KBM-7 (cell line): ENCODE measurements around the gene ACACA.

Experiments used
- DNase-seq: peaks from one replicate; pipeline ENCODE4 v3.0.0-alpha.2; 2015
- in situ Hi-C: fragments of 300-500 bp; cut with MboI; formaldehyde crosslinking; loops from 2 replicates; pipeline ENCODE4 v1.14.3; 2020; ENCODE audit warnings: low sequenced_read_pairs, low pct_unique_long_range_greater_than_20kb, mixed read lengths

The ACACA gene

DNA sequence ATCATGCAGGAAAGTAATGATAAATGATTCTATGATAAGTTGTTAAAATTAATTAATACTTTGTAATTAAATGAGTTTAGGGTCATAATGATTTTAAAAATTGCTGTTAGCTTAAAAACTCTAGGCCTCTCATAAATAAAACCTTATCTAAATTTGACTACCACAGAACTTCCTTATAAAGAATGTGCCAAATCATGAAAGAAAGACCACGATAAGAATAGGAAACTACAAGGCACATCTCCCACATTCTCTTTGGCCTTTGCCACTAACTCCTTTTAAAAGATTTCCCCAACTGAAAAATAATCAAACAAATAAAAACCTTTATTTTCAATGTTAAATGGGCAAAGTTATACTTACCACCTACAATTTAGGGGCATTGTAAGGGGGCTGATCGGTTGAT is 195.5 kb downstream of the ACACA start:
- no peak for DNase-seq
- in situ Hi-C loops, result no loop called here

DNA sequence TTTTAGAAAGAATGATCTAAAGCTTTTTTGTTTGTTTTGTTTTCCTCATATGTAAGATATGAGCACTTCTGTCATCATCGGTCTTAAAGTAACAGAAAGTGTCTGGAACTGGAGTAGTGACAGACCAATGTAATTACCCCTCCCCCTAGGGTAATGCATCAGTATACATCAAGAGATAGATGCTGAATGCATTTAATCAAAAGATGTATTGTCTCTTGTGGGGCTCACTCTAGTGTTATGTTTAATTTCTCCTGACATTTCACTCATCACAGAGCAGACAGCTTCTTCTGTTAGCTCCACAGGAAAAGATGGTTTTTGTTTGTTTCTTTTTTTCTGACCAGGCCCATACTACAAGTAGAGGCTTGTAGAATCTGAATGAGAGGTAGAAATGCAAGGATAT is 199.5 kb downstream of the ACACA start:
- in situ Hi-C loops, result no loop called here
- no peak for DNase-seq

DNA sequence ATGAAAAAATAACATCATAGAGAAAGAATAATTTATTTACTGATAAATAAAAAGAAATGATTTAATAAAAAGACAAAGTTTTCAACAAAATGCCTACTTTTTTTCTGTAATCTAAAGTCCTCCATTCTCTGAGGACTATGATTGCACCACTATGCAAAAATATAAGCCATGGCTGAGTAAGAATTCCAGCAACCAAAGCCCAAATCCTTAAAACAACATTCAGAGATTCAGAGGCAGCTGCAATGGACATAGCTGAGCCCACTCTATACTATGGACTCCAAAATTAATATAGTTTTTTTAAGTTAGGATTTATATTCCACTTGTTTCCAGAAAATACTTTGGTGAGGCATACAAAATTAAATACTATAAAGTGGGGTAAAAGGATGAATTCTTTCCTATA is 200.3 kb downstream of the ACACA start:
- DNase-seq, result no peak
- in situ Hi-C loops, result no loop called here

DNA sequence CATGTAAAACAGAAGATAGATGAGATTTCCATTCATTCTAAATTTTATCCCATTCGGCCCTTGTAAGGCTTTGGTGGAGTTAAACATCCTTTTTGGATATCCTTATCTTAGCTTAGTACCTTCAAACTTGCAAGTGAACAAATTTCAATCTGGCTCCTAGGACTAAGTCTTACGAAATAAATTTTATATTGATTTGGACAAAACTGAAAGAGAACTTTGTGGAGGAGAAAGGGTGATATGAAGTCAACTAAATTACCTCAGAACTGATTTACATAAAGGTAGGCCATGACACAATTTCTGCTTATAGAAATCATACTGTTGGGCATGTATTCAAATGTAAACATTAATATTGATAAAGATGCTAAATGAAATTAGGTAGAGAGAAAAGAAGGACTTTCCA is 206.1 kb downstream of the ACACA start:
- DNase-seq, result no peak
- in situ Hi-C loops, result no loop called here

DNA sequence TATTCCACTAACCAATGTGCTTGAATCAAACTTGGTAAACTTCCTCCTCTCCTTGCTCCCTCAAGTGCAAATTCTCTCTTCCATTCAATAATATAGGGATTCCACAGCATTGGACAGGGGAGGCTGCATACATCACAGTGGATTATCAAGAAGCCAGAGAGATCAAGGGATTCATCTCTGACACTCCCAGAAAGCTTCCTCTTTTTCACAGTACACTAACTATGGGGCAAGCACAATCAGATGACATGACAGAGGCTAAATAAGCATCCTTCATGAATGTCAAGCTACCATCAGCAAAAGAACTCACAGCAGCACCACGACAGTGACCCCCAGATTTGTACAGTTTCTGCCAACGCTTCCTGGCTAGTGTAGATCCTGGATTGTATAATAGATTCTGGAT is 209.3 kb downstream of the ACACA start:
- DNase-seq, result peak; percentile 35
- in situ Hi-C loops, result no loop called here

DNA sequence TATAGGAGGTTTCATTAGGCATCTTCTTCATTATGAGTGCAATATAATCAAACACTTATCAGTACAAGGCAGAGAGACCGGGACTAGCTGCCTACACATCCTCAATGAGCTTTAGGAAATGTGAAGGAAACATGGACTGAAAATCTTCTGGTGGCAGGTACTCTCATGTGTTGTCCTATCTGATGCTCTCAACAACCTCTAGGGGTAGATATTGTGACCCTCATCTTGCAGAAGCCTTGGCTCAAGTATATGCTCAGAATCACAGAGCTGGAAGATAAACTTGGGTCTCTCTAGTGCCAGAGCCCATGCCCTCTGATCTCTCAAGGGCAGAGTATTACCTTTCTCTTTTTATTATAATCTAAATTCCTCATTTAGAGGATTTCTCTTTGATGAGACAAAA is 212.4 kb downstream of the ACACA start:
- DNase-seq, result no peak
- in situ Hi-C loops, result no loop called here

DNA sequence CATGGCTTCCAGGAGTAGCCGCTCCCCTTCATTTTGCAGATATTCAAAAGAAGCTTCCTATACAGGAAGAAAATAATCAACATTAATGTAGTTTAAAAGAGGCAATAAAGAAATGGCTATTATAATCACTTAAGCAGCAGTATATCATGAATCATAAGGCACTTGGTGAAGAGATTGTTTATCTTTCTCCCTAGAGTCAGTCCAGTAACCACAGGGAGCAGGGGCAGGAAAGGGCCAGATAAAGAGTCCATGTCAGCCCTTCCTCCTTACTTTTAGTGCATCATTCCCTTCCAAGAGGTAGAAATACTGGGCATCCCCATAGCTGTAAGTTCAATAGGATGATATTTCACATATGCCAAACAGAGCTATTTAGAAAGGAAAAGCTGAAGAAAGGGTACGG is 215.4 kb downstream of the ACACA start:
- in situ Hi-C loops, result no loop called here
- no peak for DNase-seq

DNA sequence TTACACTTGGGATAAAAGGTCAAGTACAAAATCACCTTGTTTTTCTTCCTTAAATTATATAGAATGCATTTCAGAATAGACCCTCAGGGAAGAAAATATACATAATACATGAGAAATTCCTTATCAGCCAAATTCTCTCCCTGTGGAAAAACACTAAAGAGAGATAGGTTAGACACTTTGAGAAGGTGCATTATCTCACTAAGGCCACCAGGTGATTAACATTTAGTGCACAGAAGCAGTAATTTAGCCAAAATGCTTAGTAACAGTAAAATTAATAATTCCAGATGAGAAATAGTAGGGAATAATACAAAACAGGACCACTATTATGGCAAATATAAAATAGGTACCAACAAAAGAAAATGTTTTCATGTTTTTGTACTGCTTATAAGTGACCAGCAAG is 216.1 kb downstream of the ACACA start:
- DNase-seq, result no peak
- in situ Hi-C loops, result no loop called here

DNA sequence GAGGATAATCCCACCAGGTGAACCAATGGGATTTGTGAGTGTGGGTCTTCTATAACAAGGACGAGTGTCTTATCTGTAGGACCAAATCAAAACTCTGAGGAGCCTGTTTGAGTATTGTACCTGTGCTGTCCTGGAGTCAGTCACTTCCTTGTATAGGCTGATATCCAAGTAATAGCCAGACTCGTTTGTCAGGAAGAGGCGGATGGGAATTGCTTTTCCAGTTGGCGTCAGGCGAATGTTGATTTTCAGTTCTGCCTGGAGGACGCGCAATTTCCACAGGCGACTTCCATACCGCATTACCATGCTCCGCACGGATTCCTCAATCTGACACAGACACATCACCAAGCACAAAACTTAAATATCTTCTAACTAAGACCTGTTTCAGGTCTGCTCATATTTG is 218.5 kb downstream of the ACACA start:
- no peak for DNase-seq
- in situ Hi-C loops, result no loop called here

DNA sequence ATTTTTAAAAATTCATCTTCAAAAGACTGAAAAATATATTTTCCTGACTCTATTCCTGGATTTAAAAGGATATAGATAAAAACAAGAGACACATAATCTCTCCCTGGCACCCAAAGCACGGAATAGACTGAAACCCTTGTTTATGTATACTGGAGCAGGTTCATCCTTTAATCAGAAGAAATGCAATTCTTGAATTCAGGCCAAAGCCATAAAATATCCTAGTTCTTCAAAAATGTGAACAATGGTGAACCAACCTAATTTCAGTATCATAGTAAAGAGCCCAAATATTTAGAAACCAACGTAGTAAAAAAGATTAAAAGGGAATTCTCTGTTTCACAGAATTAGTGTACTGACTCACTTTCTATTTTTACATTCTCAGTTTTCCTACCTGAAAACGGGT is 219.4 kb downstream of the ACACA start:
- in situ Hi-C loops, result no loop called here
- DNase-seq, result no peak

DNA sequence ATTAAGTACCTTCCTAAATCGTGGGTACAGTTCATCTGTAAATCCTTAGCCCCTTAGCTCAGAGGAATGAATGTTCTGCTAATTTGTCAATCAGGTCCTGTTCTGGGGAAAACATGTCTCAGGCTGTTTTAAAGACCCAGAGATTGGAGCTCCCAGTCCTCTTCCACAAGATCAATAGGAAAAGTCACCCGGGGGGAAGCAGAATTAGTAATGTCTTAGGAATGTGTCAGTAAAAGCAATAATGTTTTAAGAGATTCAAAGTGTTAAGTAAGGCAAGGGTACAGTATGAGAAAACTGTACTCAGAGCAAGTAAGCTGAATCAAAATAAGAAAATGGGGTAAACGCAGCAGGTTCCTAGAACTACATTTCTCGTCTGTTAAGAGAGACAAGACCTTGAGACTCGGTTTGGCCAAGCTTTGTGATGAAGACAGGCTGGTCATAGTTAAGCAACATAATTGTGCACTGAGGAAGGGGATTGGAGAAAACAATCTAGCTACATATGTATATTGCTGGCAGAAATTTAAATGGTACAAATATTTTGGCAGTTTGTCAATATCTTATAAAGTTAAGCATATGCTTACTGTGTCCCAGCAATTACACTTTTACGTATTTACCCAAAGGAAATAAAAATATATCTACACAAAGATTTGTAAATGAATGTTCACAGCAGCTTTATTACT is 223.7 kb downstream of the ACACA start:
- in situ Hi-C loops, result no loop called here
- no peak for DNase-seq

DNA sequence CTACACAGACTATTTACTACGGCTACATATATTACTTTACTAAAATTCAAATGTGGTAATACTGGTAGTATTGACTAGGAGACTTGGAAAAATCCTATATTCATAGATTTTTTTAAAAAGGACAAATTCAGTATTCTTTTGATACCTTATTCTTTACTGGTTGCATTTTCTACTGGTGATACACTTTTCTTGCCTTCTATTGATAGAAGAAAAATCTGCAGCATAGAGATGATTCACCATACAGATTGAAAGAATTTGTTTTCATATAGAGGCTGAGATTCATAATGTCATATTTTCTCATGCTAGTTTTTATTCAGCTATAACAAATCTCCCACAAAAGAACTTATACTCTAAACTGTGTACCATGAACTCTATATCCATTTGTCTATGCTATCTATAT is 226.3 kb downstream of the ACACA start:
- in situ Hi-C loops, result no loop called here
- no peak for DNase-seq

DNA sequence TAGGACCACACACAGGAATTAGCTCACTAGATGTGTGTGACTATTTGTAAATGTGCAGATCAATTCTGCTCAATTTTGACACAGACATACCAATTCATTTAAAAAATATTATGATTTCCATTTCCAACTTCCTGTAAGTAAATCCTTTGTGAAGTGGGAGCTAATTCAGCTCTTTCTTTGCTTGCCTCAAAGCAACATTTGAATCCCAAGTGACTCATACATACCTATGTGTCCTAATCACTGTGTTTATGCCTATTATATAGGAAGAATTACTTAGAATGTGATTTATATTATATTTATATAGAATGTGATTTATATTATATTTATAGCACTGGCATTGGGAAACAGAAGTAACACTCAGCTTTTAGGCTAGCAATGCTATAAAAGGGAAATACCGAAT is 226.7 kb downstream of the ACACA start:
- in situ Hi-C loops, result no loop called here
- no peak for DNase-seq

DNA sequence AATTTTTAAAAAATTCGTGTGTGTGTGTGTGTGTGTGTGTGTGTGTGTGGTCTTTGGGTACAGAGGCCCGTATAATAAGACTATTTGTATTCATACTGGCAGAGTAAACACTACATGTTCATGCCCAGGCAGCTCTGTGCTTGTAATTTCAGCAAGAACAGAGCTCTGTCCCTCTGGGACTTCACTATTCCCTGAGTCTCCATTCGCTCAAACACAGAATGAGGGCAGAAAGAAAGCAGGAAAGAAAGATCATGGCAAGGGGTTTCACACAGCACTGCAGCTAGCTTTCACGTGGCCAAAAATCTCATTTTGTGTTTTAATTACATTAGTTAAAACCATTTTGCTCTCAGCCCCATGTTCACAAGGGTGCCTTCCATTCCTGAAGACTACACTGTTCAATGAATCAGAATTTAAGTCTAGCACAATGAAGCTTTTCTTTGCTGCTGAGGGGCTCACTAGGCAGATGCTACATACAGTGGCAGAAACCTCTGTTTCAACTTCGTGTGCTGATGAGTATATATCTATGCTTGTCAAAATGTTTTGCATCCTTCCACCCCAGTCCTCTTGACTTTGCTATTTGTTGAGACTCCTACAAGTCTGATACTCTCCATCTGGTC is 229.3 kb downstream of the ACACA start:
- DNase-seq, result no peak
- in situ Hi-C loops, result no loop called here

DNA sequence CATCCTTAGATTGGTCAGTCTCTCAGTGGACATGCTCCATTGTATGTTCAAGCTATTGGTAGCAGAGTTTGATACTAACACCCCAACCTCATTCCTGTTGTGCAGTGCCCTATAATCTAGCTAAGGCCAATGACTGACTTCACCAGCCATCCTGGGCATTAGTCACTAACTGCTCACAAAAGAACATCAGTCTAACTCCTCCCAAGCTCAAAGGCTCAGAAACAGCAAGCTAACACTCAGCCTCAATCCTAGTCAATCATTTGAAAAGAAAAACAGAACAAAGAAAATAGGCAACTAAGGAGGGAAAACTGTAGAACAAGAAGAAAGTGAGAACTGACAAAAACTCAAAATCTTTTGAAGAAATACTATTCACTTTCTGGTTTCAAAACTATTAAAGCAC is 229.9 kb downstream of the ACACA start:
- in situ Hi-C loops, result no loop called here
- no peak for DNase-seq

DNA sequence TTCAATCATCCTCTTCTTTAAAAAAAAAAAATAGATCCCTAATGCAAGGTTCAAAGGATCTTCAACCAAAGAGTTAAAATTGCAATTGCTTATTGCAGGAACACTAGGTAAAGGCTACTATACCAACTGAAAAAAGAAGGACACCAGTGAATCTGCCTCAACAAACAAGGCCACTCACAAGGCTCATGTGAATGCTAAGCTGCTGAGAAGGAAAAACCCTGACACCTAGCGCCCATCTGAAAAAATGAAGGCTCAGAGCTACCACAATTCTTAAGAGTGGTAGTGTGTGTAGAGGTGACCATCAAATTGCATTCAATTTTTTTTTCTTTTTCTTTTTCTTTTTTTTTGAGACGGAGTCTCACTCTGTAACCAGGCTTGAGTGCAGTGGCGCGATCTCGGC is 232.4 kb downstream of the ACACA start:
- DNase-seq, result no peak
- in situ Hi-C loops, result no loop called here

DNA sequence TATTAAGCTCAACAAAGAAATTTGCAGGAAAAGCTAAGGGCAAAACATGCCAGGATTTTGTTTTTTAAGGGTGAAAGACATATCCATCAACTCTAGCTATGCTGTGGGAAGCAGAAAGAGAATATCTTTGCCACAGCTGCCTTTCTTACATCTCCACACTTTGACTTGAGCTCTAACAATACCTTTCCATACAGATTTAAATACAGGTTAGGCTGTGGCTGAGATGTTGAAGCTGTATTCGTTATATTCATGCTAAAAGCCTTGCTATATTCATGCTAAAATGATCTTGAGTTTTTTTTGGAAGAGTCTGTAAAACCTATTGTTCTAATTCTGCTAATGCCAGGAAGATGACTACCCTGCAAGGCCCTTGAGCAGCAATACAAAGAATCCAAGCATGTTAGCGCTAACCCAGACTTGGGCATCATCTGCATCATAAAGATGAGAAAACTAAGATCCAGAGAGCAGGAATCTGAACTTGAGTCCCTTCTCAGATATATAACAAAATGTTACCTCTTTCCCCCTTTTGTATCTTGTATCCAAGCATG is 235.7 kb downstream of the ACACA start:
- in situ Hi-C loops, result no loop called here
- no peak for DNase-seq

DNA sequence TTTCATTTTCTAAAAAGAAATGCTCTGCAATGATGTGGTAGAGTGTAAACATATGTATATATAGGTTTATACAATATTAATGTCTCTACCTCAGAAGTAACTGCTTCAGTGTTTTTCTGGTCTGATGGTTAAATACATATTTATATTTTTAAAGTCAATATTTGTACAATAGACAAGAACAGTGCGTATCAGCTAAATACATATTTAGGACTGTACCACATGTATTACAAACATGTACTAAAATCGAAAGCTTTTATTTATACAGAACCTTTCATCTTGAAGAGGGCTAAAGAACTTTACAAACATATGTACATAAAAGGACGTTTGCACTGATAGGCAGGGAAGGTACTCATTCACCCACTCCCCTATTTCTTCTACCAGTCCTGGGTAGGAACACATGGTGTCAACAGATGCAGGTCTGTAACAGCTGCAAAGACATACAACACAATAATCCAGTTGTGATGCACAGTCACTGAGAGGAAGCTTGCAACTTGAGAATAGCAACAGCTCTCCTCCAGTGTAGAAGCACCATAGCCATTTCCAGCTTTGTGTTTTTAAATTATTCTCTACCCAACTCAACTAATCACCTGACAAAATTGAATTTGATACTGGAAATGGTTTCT is 237.8 kb downstream of the ACACA start:
- no peak for DNase-seq
- in situ Hi-C loops, result no loop called here

DNA sequence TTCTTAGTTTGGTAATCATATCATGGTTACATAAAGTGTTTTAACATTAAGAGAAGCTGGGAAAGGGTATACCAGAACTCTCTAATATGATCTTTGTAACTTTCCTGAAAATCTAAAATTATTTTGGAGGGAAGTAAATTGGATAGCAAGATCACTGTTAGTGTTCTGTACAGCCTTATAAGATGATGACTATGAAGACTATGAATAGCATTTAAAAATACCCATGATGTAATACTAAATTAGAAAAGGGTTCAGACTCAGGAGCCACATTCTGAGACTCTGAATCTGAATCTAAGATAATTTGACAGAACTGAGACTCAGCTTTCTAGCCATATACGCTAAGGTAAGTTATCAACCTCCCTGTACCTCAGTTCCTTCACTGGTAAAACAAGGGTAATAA is 238.9 kb downstream of the ACACA start:
- in situ Hi-C loops, result no loop called here
- DNase-seq, result no peak

DNA sequence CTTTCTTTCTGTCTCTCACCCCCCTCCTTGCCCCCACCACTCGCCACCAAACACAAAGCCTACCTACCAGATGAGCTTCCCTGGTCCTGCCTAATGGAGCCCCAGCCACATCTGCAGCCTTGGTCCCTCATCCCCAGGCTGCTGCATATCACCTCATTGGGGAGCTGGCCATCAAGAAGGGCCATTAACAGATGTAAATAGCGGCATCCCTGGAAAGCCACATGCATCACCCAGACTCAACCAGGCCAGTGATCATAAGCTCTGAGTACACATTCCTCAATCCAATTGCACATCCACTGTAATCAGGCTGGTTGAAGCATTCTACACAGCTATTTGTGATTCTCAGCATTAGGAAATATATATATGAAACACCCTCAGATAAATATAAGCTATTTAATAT is 242.6 kb downstream of the ACACA start:
- DNase-seq, result no peak
- in situ Hi-C loops, result no loop called here

DNA sequence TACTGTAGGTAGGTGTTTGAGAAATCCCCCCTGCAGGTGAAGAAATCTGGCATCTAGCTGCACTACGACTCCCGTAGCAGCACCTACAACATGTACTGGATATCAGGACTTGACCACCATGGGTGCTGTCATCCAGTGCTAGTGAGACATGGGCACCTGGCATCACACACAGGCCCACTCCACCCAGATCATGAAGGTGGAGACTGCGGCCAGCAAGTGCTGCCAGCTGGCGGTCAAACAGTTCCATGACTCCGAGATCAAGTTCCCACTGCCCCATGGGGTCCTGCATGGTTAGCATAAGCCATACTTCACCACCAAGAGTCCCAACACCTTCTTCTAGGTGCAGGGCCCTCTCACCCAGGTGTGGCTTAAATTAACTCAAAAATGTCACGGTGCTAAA is 243.8 kb downstream of the ACACA start:
- in situ Hi-C loops, result no loop called here

More for the DNA sequence above, 243.8 kb downstream of the ACACA start:
- DNase-seq, result no peak
